HepG2 (cell line): ENCODE data around the gene CADM3. TPM values are rescaled to one million over a fixed set of nuclear protein-coding genes. Genes with fewer than 3 reads are reported as not detected.
A peak's percentile ranks its signal among the peaks of the same experiment; 100 is the strongest.

Experiments used
- AGO1 ChIP-seq: fragments of 200-400 bp; formaldehyde crosslinking; IDR thresholded peaks from 2 replicates; pipeline ENCODE4 v1.6.1; 2017; ENCODE audit warnings: mild to moderate bottlenecking, low read depth, low read length, moderate library complexity; ENCODE audit not compliant: poor library complexity, severe bottlenecking
- BCL6 ChIP-seq: IDR thresholded peaks from 2 replicates; pipeline ENCODE4 v1.6.1; 2016; ENCODE audit warnings: missing genetic modification reagents, missing compliant biosample characterization
- CHCHD3 ChIP-seq: sonication (generic); formaldehyde crosslinking; IDR thresholded peaks from 2 replicates; pipeline ENCODE4 v1.8.0; 2022; ENCODE audit warnings: mild to moderate bottlenecking, missing genetic modification reagents, moderate library complexity
- CREB1 ChIP-seq, 2 experiments: fragments of 450-650 bp in 1 of 2; IDR thresholded peaks; 2 replicates each; pipeline ENCODE4 v1.6.1; 2016 to 2017; ENCODE audit warnings: control low read depth in 1 of 2, mild to moderate bottlenecking in 1 of 2, missing compliant biosample characterization in 1 of 2, missing genetic modification characterization in 1 of 2
- DMAP1 ChIP-seq: IDR thresholded peaks from 2 replicates; pipeline ENCODE4 v1.6.1; 2016
- JUNB ChIP-seq: sonication (generic); formaldehyde crosslinking; IDR thresholded peaks from 2 replicates; pipeline ENCODE4 v1.8.0; 2022; ENCODE audit warnings: missing genetic modification reagents, mild to moderate bottlenecking, borderline replicate concordance
- MBNL3 ChIP-seq: fragments of 250-450 bp; sonication (Bioruptor Pico); conservative IDR thresholded peaks from 2 replicates; pipeline ENCODE4 v1.8.0; 2022; ENCODE audit warnings: mild to moderate bottlenecking, inconsistent platforms
- NFE2L1 ChIP-seq: sonication (generic); formaldehyde crosslinking; IDR thresholded peaks from 2 replicates; pipeline ENCODE4 v1.4.0; 2020; ENCODE audit warnings: missing genetic modification reagents, mild to moderate bottlenecking, borderline replicate concordance
- NFYB ChIP-seq: sonication (generic); formaldehyde crosslinking; IDR thresholded peaks from 2 replicates; pipeline ENCODE4 v1.4.0; 2020; ENCODE audit warnings: missing genetic modification reagents
- NKX3-1 ChIP-seq: sonication (generic); formaldehyde crosslinking; IDR thresholded peaks from 2 replicates; pipeline ENCODE4 v1.5.0; 2020; ENCODE audit warnings: missing genetic modification reagents
- PRPF4 ChIP-seq: fragments of 200-400 bp; formaldehyde crosslinking; IDR thresholded peaks from 2 replicates; pipeline ENCODE4 v1.6.1; 2016; ENCODE audit warnings: low read length, low read depth; ENCODE audit not compliant: poor library complexity, severe bottlenecking
- RFX5 ChIP-seq: IDR thresholded peaks from 2 replicates; pipeline ENCODE4 v1.6.1; 2011; ENCODE audit warnings: low read depth, low read length, improper control_type of control experiment
- WIZ ChIP-seq: sonication (generic); formaldehyde crosslinking; IDR thresholded peaks from 2 replicates; pipeline ENCODE4 v1.5.1; 2020; ENCODE audit warnings: mild to moderate bottlenecking, missing genetic modification reagents
- ZMYM3 ChIP-seq: sonication (generic); formaldehyde crosslinking; IDR thresholded peaks from 2 replicates; pipeline ENCODE4 v1.5.1; 2020; ENCODE audit warnings: mild to moderate bottlenecking, missing genetic modification reagents
- ZNF331 ChIP-seq: sonication (generic); formaldehyde crosslinking; IDR thresholded peaks from 2 replicates; pipeline ENCODE4 v1.4.0; 2020; ENCODE audit warnings: missing genetic modification reagents
- ZNF589 ChIP-seq: sonication (generic); formaldehyde crosslinking; conservative IDR thresholded peaks from 2 replicates; pipeline ENCODE4 v1.8.0; 2022; ENCODE audit warnings: mild to moderate bottlenecking, moderate library complexity, missing genetic modification reagents
- polyA plus RNA-seq, 8 experiments: library from polyadenylated mRNA; depleted of rRNA in 3 of 8; stranded (reverse) in 7 of 8; unstranded in 1 of 8; fragments of >200 nt; fragmentation: Illumina TruSeq in 4 of 8; extraction: Trizol in 4 of 8; gene quantifications; 2 replicates each; pipeline versions ENCODE4 v1.2.1 to v1.2.3, GENCODE V29; 2011 to 2016; ENCODE audit warnings: low read depth in 4 of 8, missing spikeins in 1 of 8, mixed read lengths in 1 of 8; ENCODE audit not compliant: insufficient read depth in 1 of 8
- total RNA-seq, 5 experiments: library from RNA; depleted of rRNA; stranded (reverse); fragments of >200 nt; fragmentation: Illumina TruSeq; extraction: Trizol; gene quantifications; 2 replicates each; pipeline ENCODE4 v1.2.3, GENCODE V29; 2016; ENCODE audit warnings: low read depth in 1 of 5
- TF ChIP-seq, protein P1 (sequence below): sonication (generic); formaldehyde crosslinking; IDR thresholded peaks from 2 replicates; pipeline ENCODE4 v1.5.1; 2020; ENCODE audit warnings: missing genetic modification reagents, mild to moderate bottlenecking, borderline replicate concordance
- TF ChIP-seq, protein P2 (sequence below): sonication (generic); formaldehyde crosslinking; IDR thresholded peaks from 2 replicates; pipeline ENCODE4 v1.4.0; 2020; ENCODE audit warnings: missing genetic modification reagents
- TF ChIP-seq, protein P3 (sequence below): sonication (generic); formaldehyde crosslinking; IDR thresholded peaks from 2 replicates; pipeline ENCODE4 v1.5.0; 2020; ENCODE audit warnings: missing genetic modification reagents
- TF ChIP-seq, protein P4 (sequence below): fragments of 450-650 bp; IDR thresholded peaks from 2 replicates; pipeline ENCODE4 v1.6.1; 2017; ENCODE audit warnings: mild to moderate bottlenecking
- TF ChIP-seq, protein P5 (sequence below): sonication (generic); formaldehyde crosslinking; IDR thresholded peaks from 2 replicates; pipeline ENCODE4 v1.4.0; 2020; ENCODE audit warnings: mild to moderate bottlenecking, low read depth, missing genetic modification reagents

The CADM3 gene
- total and polyA plus RNA-seq, 2 of the 13 experiments (the other 11 are each of a cell fraction or from before 2014, with no cell fraction given) = not detected

- TF ChIP-seq, protein P1, sequence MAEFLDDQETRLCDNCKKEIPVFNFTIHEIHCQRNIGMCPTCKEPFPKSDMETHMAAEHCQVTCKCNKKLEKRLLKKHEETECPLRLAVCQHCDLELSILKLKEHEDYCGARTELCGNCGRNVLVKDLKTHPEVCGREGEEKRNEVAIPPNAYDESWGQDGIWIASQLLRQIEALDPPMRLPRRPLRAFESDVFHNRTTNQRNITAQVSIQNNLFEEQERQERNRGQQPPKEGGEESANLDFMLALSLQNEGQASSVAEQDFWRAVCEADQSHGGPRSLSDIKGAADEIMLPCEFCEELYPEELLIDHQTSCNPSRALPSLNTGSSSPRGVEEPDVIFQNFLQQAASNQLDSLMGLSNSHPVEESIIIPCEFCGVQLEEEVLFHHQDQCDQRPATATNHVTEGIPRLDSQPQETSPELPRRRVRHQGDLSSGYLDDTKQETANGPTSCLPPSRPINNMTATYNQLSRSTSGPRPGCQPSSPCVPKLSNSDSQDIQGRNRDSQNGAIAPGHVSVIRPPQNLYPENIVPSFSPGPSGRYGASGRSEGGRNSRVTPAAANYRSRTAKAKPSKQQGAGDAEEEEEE = no peak
- peak; percentile 94 for TF ChIP-seq ZNF589
- TF ChIP-seq, protein P2, sequence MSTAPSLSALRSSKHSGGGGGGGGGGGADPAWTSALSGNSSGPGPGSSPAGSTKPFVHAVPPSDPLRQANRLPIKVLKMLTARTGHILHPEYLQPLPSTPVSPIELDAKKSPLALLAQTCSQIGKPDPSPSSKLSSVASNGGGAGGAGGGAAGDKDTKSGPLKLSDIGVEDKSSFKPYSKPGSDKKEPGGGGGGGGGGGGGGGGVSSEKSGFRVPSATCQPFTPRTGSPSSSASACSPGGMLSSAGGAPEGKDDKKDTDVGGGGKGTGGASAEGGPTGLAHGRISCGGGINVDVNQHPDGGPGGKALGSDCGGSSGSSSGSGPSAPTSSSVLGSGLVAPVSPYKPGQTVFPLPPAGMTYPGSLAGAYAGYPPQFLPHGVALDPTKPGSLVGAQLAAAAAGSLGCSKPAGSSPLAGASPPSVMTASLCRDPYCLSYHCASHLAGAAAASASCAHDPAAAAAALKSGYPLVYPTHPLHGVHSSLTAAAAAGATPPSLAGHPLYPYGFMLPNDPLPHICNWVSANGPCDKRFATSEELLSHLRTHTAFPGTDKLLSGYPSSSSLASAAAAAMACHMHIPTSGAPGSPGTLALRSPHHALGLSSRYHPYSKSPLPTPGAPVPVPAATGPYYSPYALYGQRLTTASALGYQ = no peak; the same call in 1 of the 2 replicates
- peak; percentile 99 for TF ChIP-seq NKX3-1 (CRISPR knock-in tag)
- TF ChIP-seq CREB1 (IDR thresholded peaks at IDR 0.05) = no peak
- no peak for TF ChIP-seq CREB1 (CRISPR knock-in tag; IDR thresholded peaks at IDR 0.05)
- TF ChIP-seq, protein P3, sequence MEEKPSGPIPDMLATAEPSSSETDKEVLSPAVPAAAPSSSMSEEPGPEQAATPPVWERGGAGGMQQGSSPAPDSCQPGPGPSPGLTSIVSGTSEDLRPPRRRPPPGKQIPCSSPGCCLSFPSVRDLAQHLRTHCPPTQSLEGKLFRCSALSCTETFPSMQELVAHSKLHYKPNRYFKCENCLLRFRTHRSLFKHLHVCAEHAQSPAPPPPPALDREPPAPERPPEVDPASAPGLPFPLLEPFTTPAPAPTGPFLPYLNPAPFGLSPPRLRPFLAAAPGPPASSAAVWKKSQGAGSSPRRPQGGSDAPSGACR (CRISPR knock-in tag) = peak; percentile 66; the same call in 1 of the 2 replicates
- peak; percentile 45 for TF ChIP-seq NFYB (CRISPR knock-in tag)
- TF ChIP-seq AGO1 = no peak
- TF ChIP-seq DMAP1 (CRISPR knock-in tag) = peak; percentile 46; the same call in 1 of the 2 replicates
- TF ChIP-seq ZMYM3 (CRISPR knock-in tag) = no peak
- TF ChIP-seq WIZ (CRISPR knock-in tag) = peak; percentile 99
- TF ChIP-seq, protein P4, sequence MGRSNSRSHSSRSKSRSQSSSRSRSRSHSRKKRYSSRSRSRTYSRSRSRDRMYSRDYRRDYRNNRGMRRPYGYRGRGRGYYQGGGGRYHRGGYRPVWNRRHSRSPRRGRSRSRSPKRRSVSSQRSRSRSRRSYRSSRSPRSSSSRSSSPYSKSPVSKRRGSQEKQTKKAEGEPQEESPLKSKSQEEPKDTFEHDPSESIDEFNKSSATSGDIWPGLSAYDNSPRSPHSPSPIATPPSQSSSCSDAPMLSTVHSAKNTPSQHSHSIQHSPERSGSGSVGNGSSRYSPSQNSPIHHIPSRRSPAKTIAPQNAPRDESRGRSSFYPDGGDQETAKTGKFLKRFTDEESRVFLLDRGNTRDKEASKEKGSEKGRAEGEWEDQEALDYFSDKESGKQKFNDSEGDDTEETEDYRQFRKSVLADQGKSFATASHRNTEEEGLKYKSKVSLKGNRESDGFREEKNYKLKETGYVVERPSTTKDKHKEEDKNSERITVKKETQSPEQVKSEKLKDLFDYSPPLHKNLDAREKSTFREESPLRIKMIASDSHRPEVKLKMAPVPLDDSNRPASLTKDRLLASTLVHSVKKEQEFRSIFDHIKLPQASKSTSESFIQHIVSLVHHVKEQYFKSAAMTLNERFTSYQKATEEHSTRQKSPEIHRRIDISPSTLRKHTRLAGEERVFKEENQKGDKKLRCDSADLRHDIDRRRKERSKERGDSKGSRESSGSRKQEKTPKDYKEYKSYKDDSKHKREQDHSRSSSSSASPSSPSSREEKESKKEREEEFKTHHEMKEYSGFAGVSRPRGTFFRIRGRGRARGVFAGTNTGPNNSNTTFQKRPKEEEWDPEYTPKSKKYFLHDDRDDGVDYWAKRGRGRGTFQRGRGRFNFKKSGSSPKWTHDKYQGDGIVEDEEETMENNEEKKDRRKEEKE = no peak
- TF ChIP-seq JUNB (CRISPR knock-in tag) = peak; percentile 74
- TF ChIP-seq BCL6 (CRISPR knock-in tag) = peak; percentile 79
- TF ChIP-seq, protein P5, sequence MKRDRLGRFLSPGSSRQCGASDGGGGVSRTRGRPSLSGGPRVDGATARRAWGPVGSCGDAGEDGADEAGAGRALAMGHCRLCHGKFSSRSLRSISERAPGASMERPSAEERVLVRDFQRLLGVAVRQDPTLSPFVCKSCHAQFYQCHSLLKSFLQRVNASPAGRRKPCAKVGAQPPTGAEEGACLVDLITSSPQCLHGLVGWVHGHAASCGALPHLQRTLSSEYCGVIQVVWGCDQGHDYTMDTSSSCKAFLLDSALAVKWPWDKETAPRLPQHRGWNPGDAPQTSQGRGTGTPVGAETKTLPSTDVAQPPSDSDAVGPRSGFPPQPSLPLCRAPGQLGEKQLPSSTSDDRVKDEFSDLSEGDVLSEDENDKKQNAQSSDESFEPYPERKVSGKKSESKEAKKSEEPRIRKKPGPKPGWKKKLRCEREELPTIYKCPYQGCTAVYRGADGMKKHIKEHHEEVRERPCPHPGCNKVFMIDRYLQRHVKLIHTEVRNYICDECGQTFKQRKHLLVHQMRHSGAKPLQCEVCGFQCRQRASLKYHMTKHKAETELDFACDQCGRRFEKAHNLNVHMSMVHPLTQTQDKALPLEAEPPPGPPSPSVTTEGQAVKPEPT (CRISPR knock-in tag) = no peak
- TF ChIP-seq MBNL3 (CRISPR knock-in tag) = no peak
- TF ChIP-seq RFX5 = no peak
- TF ChIP-seq CHCHD3 (CRISPR knock-in tag) = no peak
- no peak for TF ChIP-seq PRPF4
- TF ChIP-seq ZNF331 (CRISPR knock-in tag) = peak; percentile 97
- no peak for TF ChIP-seq NFE2L1
Measured at GRCh38 chr1:159177272-159177907, 6.0 kb downstream of the CADM3 start (continued).
